ENCODE measurements around the gene FERMT1. TPM values are rescaled to one million over a fixed set of nuclear protein-coding genes. Genes with fewer than 3 reads are reported as not detected.
"Not testable (repeated sequence)": the region's sequence is repeated elsewhere in the genome, so short reads cannot be mapped to it uniquely, and the experiment has no call there.

Gene FERMT1
- total RNA-seq, 1 donor from 2014 or later = 1.1 TPM

GRCh38 chr20:6121504-6121903 is 1.3 kb downstream of the FERMT1 start:
- DNase-seq = no peak
- no peak for ATAC-seq
- intact Hi-C loops (cut with micrococcal nuclease) = no loop called here

- intact Hi-C loops (cut with micrococcal nuclease) = no loop called here
Measured at GRCh38 chr20:6120491-6120988, 2.3 kb downstream of the FERMT1 start.

GRCh38 chr20:6116758-6117157 is 6.1 kb downstream of the FERMT1 start:
- intact Hi-C loops (cut with micrococcal nuclease) = no loop called here
- DNase-seq (no peak), ATAC-seq (no peak)

More at GRCh38 chr20:6120491-6120988, 2.3 kb downstream of the FERMT1 start:
- ATAC-seq = no peak
- DNase-seq = no peak

DNA sequence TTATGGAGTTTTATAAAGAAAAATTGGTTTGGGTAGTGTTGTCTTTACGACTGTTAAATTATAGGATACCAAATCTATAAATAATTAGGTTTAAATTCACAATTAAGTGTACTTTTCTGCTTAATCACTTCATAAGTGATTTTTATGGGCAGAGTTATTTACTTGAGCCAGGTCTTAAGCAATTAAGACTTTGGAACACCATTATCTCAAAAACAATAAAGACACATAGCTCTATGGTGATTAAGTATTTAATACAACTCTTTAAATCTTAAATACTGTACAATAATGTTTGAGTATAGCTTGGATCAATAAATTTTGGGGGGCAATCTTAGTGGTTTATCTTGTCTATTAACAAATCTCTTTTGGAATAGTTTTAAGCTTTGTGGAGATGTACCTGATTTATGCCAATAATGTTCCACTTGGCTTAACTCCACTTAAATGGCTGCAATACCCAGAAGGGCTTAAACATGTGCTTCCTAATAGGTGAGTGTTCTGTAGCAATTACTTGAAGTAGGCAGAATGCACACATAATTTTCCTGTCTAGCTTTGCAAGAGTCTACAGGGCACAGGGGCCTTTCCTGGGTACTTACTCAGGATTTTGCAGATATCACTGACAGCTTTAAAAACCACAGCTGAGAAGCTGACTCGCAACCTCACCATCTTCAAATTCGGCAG is 7.5 kb downstream of the FERMT1 start:
- intact Hi-C loops (cut with micrococcal nuclease) = no loop called here
- no peak for DNase-seq
- ATAC-seq = no peak

GRCh38 chr20:6114696-6115095 is 8.1 kb downstream of the FERMT1 start:
- intact Hi-C loops (cut with micrococcal nuclease) = no loop called here
- ATAC-seq (no peak), DNase-seq (no peak)

GRCh38 chr20:6113951-6114350 is 8.9 kb downstream of the FERMT1 start:
- intact Hi-C loops (cut with micrococcal nuclease) = no loop called here
- DNase-seq (no peak), ATAC-seq (no peak)

DNA sequence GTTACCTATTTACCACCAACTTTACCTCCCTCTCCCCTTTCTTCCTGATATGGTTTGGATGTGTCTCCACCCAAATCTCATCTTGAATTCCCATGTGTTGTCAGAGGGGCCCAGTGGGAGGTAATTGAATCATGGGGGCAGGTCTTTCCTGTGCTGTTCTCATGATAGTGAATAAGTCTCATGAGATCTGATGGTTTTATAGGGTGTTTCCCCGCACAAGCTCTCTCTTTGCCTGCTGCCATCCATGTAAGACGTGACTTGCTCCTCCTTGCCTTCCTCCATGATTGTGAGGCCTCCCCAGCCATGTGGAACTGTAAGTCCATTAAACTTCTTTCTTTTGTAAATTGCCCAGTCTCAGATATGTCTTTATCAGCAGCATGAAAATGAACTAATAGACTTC is 9.9 kb downstream of the FERMT1 start:
- intact Hi-C loops (cut with micrococcal nuclease); ATAC-seq; DNase-seq: not testable (repeated sequence)

DNA sequence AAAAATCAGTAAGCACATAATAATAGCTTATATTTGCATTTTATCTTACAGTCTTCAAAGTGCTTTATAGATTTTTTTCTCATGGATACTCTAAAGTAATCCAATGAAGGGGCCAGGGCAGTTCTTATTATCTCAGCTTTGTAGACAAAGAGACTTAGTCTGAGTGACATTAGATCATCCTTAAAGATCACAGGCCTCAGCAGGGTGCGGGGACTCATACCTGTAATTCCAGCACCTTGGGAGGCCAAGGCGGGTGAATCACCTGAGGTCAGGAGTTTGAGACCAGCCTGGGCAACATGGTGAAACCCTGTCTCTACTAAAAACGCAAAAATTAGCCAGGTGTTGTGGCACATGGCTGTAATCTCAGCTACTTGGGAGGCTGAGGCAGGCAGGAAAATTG is 14.5 kb downstream of the FERMT1 start:
- DNase-seq = no peak
- no peak for ATAC-seq
- intact Hi-C loops (cut with micrococcal nuclease) = no loop called here

DNA sequence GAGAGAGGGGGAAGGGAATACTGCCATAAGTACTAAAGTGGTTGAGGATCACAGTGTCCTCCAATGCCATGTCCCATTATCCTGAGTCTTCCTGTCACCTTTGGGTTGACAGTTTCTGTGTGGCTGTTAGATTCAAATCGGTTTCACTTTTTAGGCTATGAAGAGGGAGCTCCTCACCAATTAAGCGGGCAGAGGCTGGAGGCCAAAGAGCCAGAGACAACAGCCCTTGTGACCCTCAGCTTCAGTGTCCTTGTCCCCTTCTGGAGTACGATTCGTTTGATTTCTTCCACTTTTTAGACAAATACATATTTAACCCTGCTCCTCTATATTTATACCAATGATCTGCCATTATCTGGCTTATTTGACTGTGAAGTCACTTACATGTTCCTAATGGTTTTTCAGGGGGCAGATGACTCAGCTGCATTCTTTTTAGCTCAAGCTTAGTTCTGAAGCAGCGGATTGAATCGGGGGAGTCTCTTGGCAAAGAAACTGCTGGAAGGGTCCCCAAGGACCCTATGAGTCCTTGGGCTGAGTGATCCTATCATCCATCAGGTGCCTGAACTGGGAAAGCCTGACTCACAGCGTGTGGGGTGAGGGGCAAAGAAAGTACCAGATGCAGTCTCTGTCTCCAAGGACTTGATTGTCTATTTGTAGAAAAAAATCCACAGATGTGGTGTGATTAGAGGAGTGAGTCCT is 18.2 kb downstream of the FERMT1 start:
- DNase-seq (no peak), ATAC-seq (no peak)
- intact Hi-C loops (cut with micrococcal nuclease) = no loop called here

- DNase-seq = no peak
- intact Hi-C loops (cut with micrococcal nuclease) = no loop called here
- no peak for ATAC-seq
Measured at GRCh38 chr20:6103301-6103700, 19.5 kb downstream of the FERMT1 start.

GRCh38 chr20:6101346-6101745 is 21.5 kb downstream of the FERMT1 start:
- no peak for ATAC-seq
- intact Hi-C loops (cut with micrococcal nuclease) = no loop called here
- DNase-seq = no peak

DNA sequence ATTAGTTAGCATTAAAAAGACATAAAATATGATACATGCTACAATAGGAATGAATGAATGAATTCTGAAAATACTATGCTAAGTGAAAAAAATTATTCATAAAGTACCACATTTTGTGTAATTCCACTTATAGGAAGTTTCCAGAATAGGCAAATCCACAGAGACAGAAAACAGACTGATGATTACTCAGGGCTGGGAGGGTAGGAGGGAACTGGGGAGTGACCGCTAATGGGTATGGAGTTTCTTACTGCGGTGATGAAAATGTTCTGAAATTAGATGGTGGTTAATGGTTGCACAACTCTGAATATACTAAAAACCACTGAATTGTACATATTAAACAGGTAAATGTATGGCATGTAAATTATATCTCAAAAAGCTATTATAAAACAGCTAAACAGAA is 22.6 kb downstream of the FERMT1 start:
- ATAC-seq (no peak), DNase-seq (no peak)
- intact Hi-C loops (cut with micrococcal nuclease) = no loop called here

DNA sequence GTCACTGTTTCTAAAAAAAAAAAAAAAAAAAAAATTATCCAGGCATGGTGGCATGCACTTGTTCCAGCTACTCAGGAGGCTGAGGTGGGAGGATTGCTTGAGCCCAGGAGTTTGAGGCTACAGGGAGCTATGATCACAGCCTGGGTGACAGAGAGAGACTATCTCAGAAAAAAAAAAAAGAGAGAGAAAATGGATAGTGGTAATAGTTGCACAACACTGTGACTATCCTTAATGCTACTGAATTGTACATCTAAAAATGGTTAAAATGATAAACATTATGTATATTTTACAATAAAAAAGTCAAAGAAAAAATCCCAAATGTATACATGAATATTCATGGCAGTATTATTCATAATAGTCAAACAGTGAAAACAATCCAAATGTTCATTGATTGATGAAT is 23.0 kb downstream of the FERMT1 start:
- intact Hi-C loops (cut with micrococcal nuclease) = no loop called here
- ATAC-seq = no peak
- DNase-seq = no peak

DNA sequence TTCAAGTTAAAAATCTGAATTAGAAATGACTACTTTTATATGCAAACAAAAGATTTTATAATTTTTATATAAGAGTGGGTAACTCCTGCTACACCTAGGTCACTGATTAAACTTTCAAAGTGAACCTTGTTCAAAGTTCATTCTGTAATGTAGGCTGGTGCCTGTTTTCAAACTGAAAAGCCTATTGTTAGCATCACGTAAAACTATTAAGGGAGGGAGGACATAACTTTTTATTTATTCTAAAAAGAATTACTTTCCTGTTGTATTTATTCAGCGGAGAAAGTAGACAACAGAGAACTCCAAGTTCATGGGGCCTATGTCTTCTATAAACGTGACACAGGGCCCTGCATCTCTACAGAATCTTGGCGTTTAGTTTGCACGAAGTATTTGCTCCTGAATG is 27.4 kb downstream of the FERMT1 start:
- intact Hi-C loops (cut with micrococcal nuclease) = no loop called here
- DNase-seq (no peak), ATAC-seq (no peak)

- ATAC-seq (no peak), DNase-seq (no peak)
- intact Hi-C loops (cut with micrococcal nuclease) = no loop called here
Measured at GRCh38 chr20:6094565-6094964, 28.3 kb downstream of the FERMT1 start.

- intact Hi-C loops (cut with micrococcal nuclease) = no loop called here
- DNase-seq (no peak), ATAC-seq (no peak)
Measured at GRCh38 chr20:6094063-6094462, 28.8 kb downstream of the FERMT1 start.

- ATAC-seq (no peak), DNase-seq (no peak)
- intact Hi-C loops (cut with micrococcal nuclease) = no loop called here
Measured at GRCh38 chr20:6091661-6092060, 31.2 kb downstream of the FERMT1 start.

- no peak for DNase-seq
- intact Hi-C loops (cut with micrococcal nuclease) = no loop called here
- ATAC-seq = no peak
Measured at GRCh38 chr20:6086868-6087267, 36.0 kb downstream of the FERMT1 start.

GRCh38 chr20:6083926-6084325 is 38.9 kb downstream of the FERMT1 start:
- ATAC-seq (no peak), DNase-seq (no peak)
- intact Hi-C loops (cut with micrococcal nuclease) = no loop called here

- intact Hi-C loops (cut with micrococcal nuclease) = no loop called here
- DNase-seq = no peak
- peak; percentile 53 for ATAC-seq
Measured at GRCh38 chr20:6081236-6081635, 41.6 kb downstream of the FERMT1 start.

DNA sequence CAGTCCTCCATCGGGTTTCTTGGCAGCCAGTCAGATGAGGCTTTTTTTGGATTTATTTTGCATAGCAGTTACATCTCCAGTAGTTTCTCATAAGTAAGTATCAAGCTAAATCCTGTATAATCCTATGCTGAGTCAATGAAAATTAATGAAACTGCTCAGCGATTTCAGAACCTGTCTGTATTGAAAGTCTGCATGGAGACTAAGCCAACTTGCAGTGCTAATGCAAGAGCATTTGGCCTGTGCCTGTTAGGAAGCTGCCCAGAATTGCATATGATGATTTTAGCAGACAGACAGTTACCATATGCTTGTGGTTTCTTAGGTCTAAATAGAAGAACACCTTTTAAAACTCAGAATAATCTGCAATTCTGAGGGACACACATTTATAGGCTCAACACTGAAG is 43.8 kb downstream of the FERMT1 start:
- intact Hi-C loops (cut with micrococcal nuclease) = loop anchor here (5.0 kb wide), 1 partner anchor 552 kb away; no protein-coding TSS in a partner anchor
- no peak for DNase-seq

More for the DNA sequence above, 43.8 kb downstream of the FERMT1 start:
- ATAC-seq = no peak

Data from left ventricle myocardium superior (tissue), 1 donor.